NCI-H1930 (cell line): Measurements from ENCODE around the gene CAPG.
A peak's percentile ranks its signal among the peaks of the same experiment; 100 is the strongest.

ENCODE experiments used
- DNase-seq, 2 experiments: peaks; one replicate each; lab custom pipeline; 2025; lab: John Stamatoyannopoulos, UW

The CAPG gene

DNA sequence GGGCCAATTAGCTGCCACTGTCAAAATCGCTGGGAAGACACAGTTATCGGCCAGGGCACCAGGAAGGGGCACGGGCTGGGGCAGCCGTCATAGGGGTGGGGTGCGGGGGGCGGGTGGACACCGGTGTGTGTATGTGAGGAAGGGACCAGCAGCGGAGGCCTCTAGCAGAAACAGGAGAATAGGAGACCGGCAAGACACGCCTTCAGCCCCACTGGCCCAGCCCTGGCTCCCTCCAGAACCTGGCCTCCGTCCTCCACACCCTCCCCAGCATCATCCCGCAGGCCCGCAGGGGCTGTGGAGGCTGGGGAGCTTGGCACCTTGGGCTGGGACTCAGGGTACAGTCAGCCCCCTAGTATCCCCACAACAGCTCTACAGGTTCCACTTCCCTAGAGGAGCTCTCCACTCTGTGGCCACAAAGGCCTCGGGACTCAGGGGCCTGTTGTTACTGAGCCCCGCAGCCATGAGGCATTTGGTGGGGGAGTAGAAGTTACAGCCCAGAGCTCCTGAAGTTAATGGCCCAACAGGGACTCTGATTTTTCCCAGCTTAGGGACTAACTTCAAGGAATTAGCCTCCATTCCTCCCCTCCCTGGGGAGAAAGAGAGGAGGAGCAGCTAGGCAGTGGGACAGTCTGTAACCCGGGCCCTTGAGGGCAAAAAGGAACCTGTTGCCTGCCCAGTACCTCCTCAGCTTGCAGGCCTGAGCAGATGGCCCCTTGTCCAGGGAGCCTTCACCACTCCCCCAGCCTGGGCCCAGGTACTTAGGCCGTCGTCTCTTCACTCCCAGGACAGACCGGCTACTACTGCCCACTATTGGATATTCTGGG is 28.2 kb upstream of the CAPG start:
- DNase-seq: no peak

DNA sequence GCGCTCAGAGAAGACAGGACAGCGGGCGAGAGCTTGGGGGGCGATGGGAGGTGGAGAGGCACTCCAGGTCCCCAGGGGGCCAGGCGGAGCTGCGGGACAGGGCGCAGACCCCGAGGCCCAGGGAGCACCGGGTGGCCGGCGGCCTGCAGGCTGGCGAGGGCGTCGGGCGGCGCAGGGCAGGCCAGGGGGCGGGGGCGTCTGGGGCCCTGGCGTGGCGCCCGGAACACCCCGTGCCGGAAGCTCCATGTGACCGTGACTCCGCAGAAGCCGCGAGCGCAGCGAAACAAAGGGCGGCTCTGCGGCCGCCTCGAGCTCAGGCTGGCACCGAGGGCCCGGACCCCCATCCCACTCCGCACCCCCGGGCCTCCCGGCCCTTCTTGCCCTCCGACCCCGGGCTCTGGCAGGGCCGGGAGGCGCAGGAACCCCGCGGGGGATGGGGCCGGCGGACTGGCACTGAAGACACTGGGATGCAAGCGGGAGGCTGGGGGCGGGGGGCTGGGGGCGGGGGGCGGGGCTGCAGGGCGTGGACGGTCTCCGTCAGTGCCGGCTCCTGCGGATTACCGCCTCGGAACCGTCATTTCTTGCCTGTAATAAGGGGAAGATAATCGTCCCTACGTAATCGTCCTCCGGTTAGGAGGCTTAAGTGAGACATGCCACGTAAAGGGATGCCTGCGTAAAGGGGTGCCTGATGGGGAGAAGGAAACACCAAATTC is 27.5 kb upstream of the CAPG start:
- DNase-seq: peak; percentile 45 to 76

DNA sequence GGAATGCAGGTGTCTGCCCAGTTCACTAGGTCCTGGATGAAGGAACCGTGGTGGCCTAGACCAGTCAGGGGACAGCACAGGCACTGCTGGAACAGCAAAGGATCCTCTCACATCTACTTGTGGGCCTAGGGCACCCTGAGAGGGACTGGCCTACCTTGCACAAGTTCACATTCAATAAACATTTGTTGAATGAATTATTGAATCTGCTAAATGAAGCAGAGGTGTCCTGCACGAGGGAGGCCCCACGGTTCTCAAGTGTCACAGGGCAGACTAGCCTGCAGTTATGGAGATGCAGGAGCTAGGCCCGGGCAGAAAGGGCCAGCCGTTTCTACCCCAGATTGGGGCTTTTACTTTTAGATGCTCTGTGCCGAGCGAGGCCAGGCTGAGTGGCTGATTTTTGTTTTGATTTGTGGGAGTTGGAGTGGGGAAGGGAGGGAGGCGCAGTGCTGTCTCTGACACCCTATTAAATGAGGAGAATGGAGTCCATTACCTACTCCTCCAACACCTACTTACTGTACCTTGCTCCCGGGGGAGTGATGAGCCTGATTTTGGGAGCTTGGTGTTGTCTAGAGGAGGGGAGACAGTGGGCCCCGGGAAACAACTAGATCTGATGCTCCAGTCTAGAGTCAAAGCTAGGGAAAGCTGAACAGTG is 26.8 kb upstream of the CAPG start:
- DNase-seq: no peak

DNA sequence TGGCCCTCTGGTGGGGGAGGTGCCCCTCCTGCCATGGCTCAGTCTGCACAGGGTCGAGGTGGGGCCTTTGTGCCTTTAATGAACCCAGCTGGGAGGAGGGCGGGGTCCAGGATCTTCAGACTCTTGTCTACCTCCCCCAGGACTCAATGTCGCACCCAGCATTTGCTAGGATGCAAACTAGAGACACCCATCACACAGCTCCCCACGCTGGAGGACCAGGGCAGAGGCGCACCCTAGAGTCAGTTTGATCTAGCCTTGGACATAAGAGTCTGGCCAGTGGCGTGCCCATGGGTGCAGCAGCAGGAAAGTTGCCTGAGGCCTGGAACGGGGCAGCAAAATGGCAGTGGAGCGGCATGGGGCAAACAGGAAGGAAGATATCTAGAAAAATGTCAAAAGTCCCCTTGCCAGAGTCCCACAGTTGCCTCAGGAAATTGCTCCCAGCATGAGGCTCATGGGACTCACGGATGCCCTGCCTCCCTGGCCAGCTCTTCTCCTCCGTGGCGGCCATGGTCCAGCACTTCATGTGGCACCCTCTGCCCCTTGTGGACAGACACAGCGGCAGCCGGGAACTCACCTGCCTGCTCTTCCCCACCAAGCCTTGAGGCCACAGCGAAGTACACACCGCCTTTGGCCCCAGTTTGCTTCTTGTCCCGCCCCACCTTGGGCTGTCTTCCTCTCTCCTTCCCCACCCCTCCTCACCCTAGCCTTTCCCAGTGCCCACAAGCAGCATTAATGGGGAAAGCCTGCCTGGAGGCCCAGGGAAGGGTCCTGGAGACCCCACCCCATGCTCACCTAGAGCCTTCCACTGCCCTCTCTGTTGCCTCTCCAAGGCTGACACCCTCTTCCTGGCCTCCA is 26.0 kb upstream of the CAPG start:
- peak in 1 of 2 experiments; percentile 63 for DNase-seq

DNA sequence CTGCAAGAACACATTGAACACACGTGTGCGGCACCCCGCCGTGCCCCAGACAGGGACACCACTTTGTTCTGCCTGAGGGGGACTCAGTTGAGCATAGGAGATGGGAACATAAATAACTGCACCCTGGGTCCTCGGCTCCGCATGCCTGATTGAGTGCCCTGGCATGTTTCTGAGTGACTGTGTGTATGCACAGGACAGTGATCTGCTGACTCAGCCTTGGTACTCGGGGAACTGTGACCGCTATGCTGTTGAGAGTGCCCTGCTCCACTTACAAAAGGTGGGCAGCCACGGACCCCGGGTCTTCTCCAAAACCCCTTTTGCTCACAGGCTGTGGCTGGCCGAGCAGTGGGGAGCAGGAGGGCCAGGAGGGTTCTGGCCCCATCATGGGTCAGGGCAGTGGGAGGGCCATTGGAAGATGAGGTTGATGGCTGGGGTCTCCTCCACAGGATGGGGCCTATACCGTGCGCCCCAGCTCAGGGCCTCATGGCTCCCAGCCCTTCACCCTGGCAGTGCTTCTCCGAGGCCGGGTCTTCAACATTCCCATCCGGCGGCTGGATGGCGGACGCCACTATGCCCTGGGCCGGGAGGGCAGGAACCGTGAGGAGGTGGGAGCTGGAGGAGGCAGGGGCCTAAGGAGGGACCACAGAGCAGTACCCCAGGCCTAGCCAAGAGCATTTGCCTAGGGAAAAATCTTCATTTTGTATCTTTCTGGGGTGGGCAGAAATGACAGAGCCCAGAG is 25.2 kb upstream of the CAPG start:
- DNase-seq: no peak

DNA sequence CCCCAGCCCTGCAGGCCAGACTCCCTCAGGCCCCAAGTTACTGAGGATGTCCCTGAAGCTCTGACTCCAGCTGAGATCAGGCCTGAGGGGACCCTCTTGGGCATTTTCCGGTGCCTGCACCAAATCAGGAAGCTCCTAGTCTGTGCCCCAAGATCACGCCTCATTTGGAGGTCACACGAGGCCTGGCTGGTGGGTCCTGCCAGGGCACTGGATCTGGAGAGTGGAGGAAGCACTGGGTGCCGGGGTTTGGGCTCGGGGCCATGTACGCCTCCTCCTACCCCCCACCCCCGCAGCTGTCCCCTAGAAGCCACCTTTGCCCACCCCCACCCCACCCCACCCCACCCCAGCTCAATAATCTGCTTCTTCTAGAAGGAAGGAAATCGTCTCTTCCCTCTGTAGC is 24.5 kb upstream of the CAPG start:
- no peak for DNase-seq

DNA sequence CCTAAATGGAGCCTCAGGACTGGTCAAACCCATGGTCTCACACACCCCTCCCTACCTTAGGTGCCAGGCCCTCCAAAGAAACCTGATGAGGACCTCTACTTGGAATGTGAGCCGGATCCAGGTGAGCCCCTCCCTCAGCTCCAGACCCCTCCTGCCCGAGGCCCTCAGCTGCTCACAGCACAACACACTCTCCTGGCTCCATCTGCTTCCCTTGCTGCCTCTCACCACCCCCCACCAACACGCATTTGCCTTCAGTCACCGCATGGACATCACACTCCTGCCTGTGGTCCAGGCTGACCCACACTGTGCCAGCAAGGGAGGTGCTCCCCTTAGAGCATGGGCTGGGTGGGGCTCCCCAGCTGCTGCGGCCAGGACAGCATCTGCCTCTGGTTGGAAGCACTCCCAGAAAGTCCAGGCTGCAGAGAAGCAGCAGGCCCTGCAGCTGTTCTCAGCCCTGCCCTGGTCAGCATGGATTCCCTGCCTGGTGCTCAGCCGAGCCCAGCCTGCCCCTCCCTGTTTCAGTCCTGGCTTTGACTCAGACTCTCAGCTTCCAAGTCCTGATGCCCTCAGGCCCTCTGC is 23.4 kb upstream of the CAPG start:
- no peak for DNase-seq

DNA sequence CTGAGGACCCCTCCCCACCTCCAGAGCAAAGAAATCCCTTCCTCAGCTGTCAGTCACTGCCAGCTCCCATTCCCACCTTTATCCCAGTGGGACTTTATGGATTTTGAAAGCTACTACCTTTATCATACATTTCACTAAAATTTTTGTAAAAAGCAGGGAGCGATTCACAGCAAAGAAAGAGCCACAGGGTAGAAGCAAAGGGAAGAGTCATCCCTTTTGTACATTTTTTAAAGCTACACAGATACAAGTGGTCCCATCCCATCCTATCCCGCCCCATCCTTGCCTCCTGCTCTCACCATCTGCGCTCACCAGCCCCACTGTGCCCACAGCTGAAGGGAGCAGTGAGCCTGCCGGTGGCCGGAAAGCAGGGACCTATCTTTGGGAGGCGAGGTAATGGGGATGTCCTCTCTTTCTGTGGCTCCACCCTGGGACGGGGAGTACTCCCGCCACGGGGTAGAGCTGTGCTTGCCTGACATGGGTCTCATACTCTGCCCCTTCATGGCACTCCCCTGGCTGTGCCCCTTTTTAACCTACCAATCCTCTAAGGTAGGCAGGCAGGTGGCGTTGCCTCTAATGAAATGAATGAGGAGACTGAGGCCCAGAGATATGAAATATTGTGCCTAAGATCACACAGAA is 21.5 kb upstream of the CAPG start:
- no peak for DNase-seq

DNA sequence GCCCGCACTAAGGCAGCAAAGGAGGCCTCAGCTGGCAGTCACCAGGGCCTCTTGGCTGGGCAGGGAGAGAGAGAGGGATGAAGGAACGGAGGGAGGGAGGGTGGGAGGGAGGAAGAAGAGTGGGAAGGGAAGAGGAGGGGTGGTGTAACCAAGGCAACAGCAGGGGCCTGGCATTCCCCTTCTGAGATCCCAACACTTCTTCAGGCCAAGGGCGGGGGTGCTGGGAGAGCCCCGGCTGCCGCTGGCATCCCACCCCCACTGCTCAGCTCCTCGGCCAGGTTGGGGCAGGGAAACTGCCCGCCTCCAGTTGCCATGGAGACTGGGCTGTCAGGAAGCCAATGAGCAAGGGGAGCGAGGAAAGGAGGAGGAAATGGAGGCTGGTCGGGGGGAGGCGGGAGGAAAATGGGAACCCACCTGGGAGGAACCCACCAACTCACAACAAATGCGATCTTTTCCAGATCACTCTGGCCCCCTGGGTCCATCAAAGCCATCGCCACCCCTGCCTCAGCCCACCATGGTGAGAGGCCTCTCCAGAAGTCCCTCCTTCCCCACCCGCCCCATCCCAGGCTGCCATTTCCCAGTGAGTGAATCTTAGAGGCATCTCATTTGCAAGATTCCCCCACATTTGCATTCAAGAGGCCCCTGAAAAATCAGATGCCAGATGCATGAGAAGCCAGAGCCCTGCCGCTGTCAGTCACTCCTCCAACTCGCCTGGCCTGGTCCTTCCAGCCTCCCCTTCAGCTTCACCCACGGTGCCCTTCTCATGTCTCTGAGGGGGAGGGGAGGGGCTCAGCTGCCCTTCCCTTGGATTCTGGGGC is 20.8 kb upstream of the CAPG start:
- peak in 1 of 2 experiments; percentile 39 for DNase-seq

DNA sequence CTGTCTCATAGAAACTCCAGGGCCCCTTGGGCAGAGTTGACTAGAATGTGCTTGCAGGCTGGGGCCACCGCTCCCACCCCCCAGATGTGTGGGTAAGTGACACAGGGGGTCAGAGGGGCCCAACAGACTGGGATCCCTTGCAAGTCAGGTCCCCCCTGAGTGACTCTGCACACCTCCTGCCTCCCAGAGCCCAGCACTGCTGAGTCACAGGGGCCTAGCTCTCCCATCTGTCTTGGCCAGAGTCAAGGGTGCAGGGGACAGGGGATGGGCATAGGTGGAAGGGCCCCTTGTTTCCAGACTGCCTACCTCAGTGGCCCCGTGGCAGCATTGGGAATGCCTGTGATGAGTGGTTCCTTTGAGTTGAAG is 19.7 kb upstream of the CAPG start:
- no peak for DNase-seq

DNA sequence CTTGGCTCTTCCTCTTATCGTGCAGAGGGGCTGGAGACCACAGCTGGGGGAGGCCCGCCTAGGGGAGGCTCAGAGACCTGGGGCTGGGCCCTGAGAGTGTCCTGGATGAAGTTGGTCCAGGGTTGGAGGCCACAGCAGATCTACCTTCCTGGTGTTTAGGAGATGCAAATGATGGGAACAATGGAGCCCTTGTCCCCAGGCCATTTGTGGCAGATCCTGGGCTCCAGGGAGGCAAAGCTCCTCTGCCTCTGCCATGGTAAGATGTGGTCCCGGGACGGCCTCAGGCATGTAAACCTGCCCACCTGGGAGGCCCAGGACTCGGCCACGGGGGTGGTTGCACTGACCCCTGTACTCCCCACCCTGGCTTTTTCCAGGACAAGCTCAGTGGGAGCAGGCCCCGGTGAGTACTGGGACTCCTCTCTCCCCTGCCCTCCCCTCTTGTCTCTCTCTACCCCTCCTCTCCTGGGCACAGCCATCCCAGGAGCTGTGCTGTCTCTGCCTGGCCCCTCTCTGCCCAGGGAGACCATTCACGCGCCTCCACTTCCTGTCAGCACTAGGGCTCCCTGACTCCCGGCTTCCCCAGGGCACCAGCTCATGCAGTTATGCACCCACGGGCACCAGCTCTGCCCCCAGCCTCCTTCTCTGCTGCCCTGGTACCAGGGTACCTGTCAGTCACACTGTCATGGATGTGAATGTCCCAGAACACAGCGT is 19.2 kb upstream of the CAPG start:
- DNase-seq: no peak

DNA sequence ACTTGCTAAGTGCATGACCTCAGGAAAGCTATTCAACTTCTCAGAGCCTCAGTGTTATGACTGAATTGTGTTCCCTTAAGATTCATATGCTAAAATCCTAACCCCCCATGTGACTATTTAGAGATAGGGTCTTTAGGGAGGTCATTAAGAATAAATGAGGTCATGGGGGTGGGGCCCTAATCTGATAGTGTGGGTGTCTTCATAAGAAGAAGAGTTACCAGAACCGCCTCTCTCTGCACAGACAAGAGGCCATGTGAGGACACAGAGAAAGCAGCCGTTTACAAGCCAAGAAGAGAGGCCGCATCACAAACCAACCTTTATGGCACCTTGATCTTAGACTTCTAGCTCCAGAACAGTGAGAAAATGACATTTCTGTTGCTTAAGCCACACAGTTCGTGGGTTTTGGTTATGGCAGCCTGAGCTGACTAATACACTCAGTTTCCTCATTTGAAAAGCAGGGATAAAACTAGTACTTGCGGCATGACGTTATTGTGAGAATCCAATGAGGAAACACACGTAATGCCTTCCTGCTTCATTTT is 18.2 kb upstream of the CAPG start:
- DNase-seq: no peak

DNA sequence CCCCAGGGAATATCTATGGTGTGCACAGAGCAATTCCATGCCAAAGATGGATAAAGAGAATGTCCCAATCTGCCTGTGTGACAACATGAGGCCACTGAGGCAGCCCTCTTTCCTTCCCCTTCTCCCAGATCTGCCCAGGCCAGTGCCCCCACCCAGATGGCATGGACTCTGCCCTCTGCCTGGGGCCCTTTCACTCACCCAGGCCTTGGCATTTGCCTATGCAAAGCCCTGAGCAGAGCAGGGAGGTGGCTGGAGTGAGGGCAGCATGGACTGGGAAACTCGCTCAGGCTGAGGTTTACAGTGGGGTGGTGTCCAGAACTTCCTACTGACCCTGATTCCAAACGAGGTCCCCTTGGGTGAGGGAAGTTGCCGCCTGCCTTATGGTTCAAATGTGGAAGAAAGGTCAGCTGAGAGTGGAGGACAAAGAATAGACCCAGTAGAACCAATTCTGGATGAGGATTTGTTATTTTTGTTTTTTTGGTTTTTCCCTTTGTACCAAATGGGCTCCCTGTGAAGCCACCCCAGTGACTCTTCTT is 17.2 kb upstream of the CAPG start:
- DNase-seq: no peak

DNA sequence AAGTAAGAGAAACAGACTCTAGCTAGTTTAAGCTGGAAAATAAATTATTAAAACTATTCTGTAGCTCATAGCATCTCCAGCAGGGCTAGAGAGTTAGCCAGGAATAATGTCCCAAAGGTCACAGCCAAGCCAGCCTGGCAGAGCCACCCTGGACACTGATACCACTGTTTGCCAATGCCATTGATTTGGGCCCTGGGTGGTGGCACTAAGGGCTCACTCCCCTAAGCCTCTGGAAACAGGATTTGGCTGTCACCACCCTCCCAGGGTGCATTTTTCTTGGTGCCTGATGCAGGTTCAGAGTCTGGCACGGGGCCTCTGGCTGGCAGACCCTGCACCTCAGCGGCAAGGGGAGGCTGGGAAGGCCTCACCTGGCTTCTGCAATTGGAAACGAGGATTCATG is 15.4 kb upstream of the CAPG start:
- DNase-seq: no peak

DNA sequence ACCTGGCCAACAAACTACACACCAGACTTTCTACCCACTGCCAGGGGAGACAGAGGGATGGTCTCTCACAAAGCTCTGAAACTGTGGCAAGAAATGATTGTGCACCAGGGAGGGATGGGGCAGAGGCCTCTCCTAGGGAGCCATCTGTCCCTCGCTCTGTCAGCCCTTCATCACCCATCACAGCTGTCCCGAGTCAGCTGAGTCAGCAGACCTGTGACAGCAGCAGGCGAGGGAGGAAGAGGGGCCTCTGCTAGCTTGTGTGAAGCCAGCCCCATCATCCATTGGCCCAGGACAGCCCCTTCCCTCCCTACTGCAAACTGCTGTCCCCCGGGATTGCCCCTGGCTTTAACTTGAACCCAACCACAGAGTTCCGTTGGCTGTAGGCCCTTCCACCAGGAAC is 13.4 kb upstream of the CAPG start:
- DNase-seq: no peak

DNA sequence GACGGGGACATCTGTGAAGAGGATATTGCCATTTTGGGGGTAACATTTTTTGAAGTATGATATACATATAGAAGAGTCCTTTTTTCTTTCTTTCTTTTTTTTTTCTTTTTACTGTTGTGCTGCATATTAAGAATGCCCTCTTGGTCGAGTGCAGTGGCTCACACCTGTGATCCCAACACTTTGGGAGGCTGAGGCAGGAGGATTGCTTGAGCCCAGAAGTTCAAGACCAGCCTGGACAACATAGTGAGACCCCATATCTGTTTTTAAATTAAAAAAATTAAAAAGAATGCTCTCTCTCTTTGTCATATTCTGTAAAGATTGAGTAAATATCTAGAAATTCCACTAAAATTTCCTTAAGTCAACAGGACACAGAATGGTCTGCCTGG is 11.9 kb upstream of the CAPG start:
- no peak for DNase-seq

DNA sequence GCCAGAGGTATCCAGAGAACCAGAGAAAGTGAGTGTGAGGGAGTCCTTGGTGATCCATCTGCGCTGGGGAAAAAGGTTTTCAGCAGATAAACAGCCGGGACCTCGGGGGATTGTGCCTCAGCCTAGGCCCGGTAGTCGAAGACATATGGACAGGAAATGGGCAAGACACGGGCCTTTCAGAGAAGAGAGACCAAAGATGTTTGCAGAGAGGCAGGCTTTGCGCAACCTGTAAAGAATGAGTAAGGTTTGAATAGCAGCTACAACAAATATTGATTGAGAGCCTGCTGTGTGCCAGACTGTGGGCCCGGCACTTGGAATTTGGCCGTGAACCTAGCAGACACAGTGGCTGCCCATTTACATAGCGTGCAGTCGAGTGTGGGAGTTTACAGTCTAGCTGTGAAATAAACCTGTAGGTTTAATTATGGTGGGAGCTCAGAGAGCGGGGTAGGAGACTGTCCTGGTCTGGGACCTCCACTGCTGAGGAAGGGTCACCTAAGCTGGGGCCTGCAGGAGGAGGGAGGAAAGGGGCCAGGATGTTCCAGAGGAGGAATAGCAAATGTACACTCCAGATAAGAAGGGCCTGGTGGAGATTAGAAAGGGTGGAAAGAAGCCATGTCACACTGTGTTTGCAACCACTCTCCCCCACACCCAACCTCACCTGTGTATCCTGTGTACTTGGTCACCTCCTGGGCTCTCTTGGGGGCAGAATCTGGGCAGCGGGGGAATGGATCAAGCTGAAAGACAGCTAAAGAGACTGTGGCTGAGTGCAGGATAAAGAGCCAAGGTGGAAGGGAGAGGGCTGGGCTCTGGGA is 11.3 kb upstream of the CAPG start:
- DNase-seq: peak in 1 of 2 experiments; percentile 22
